ENCODE measurements around the gene KCTD3. TPM values are rescaled to one million over a fixed set of nuclear protein-coding genes. Genes with fewer than 3 reads are reported as not detected.

KCTD3 gene
- total RNA-seq, 1 donor from 2014 or later, result 24.7 TPM

GRCh38 chr1:215660259-215660658, 93.2 kb downstream of the KCTD3 start:
- no peak for TF ChIP-seq CTCF (conservative IDR thresholded peaks at IDR 0.05; ENCODE audit: low read depth, low read length)
- peak; percentile 64 for DNase-seq (ENCODE audit: low read depth)
- no peak overlapping the region for H3K4me3 ChIP-seq (ENCODE audit: low read depth, low read length)

- DNase-seq (ENCODE audit: low read depth), result no peak
- no peak for TF ChIP-seq CTCF (conservative IDR thresholded peaks at IDR 0.05; ENCODE audit: low read depth, low read length)
Observed at GRCh38 chr1:215661033-215661432, 93.9 kb downstream of the KCTD3 start.

GRCh38 chr1:215665215-215665614, 98.1 kb downstream of the KCTD3 start:
- no peak overlapping the region for H3K4me3 ChIP-seq (ENCODE audit: low read depth, low read length)
- DNase-seq (ENCODE audit: low read depth), result peak; percentile 91
- no peak for TF ChIP-seq CTCF (conservative IDR thresholded peaks at IDR 0.05; ENCODE audit: low read depth, low read length)

More at GRCh38 chr1:215661033-215661432, 93.9 kb downstream of the KCTD3 start:
- H3K4me3 ChIP-seq (ENCODE audit: low read depth, low read length), result no peak overlapping the region

GRCh38 chr1:215667761-215668160, 100.7 kb downstream of the KCTD3 start:
- no peak for TF ChIP-seq CTCF (conservative IDR thresholded peaks at IDR 0.05; ENCODE audit: low read depth, low read length)
- DNase-seq (ENCODE audit: low read depth), result no peak
- no peak overlapping the region for H3K4me3 ChIP-seq (ENCODE audit: low read depth, low read length)

GRCh38 chr1:215669806-215670491, 102.8 kb downstream of the KCTD3 start:
- TF ChIP-seq CTCF (conservative IDR thresholded peaks at IDR 0.05; ENCODE audit: low read depth, low read length), result no peak
- no peak for DNase-seq (ENCODE audit: low read depth)
- H3K4me3 ChIP-seq (ENCODE audit: low read depth, low read length), result no peak overlapping the region
